Kidney epithelial cell (primary cell): ENCODE measurements around the gene ELMO1. TPM values are rescaled to one million over a fixed set of nuclear protein-coding genes. Genes with fewer than 3 reads are reported as not detected.

ENCODE experiments used
- DNase-seq: peaks from one replicate; pipeline ENCODE4 v3.0.0-alpha.2; 2010; ENCODE audit warnings: low read depth
- H3K27me3 ChIP-seq: 2 replicates; pipeline ENCODE4 v1.6.0; 2011; ENCODE audit warnings: low read length; ENCODE audit not compliant: control insufficient read depth, insufficient read depth
- H3K36me3 ChIP-seq: 2 replicates; pipeline ENCODE4 v1.5.1; 2011; ENCODE audit warnings: low read length; ENCODE audit not compliant: control insufficient read depth, insufficient read depth
- H3K4me3 ChIP-seq: 2 replicates; pipeline ENCODE4 v1.5.1; 2011; ENCODE audit warnings: low read depth, mild to moderate bottlenecking, control low read depth, low read length
- CTCF ChIP-seq: IDR thresholded peaks from 2 replicates; pipeline ENCODE4 v1.5.1; 2011; ENCODE audit warnings: mild to moderate bottlenecking, moderate library complexity, low read length, control low read depth, inconsistent platforms; ENCODE audit not compliant: insufficient read depth, poor library complexity, severe bottlenecking
- total RNA-seq: library from RNA; depleted of rRNA; stranded (reverse); fragments of >200 nt; gene quantifications from 2 replicates; pipeline ENCODE4 v1.2.3, GENCODE V29; 2015

The ELMO1 gene
- total RNA-seq, 1 donor from 2014 or later: 11.4 TPM

GRCh38 chr7:37215290-37215923 lies 233.3 kb downstream of the ELMO1 start:
- DNase-seq: no peak
- H3K4me3 ChIP-seq: no peak overlapping the region
- H3K27me3 ChIP-seq: no peaks in the 10 kb centered on the region
- no peaks in the 10 kb centered on the region for H3K36me3 ChIP-seq
- no peak for TF ChIP-seq CTCF

- no peak overlapping the region for H3K4me3 ChIP-seq
- no peaks in the 10 kb centered on the region for H3K27me3 ChIP-seq
- no peaks in the 10 kb centered on the region for H3K36me3 ChIP-seq
- TF ChIP-seq CTCF: no peak
- DNase-seq: no peak
Measured at GRCh38 chr7:37212556-37212955, 236.1 kb downstream of the ELMO1 start.

- no peaks in the 10 kb centered on the region for H3K27me3 ChIP-seq
- no peaks in the 10 kb centered on the region for H3K36me3 ChIP-seq
- no peak overlapping the region for H3K4me3 ChIP-seq
- DNase-seq: no peak
- no peak for TF ChIP-seq CTCF
Measured at GRCh38 chr7:37212051-37212450, 236.6 kb downstream of the ELMO1 start.

GRCh38 chr7:37211097-37211880 lies 237.4 kb downstream of the ELMO1 start:
- Histone ChIP-seq H3K36me3 (no peaks in the 10 kb centered on the region), H3K4me3 (no peak overlapping the region), H3K27me3 (no peaks in the 10 kb centered on the region)
- DNase-seq: no peak
- no peak for TF ChIP-seq CTCF

GRCh38 chr7:37209195-37209594 lies 239.5 kb downstream of the ELMO1 start:
- TF ChIP-seq CTCF: no peak
- Histone ChIP-seq H3K4me3 (no peak overlapping the region), H3K36me3 (no peaks in the 10 kb centered on the region), H3K27me3 (no peaks in the 10 kb centered on the region)
- DNase-seq: no peak
